NOMO-1 treated with DMSO at 0.1 percent for 48 hours (cell line): Measurements from ENCODE around the gene CCDC154.
"Not testable (repeated sequence)": the region's sequence is repeated elsewhere in the genome, so short reads cannot be mapped to it uniquely, and the experiment has no call there.

Source experiments
- DNase-seq: peaks from one replicate; lab custom pipeline; 2025; ENCODE audit not compliant: unreplicated experiment; lab: John Stamatoyannopoulos, UW

The CCDC154 gene

GRCh38 chr16:1474796-1475551, 30.6 kb upstream of the CCDC154 start, which contains the start of gene CLCN7:
CLCN7 (minus strand) TSS chr16:1475028; CDS start chr16:1474974, 54 bp downstream.
- peak; percentile 79 for DNase-seq

GRCh38 chr16:1474082-1474795, 29.9 kb upstream of the CCDC154 start:
- no peak for DNase-seq

GRCh38 chr16:1472974-1473373, 28.6 kb upstream of the CCDC154 start:
- DNase-seq: no peak

GRCh38 chr16:1471569-1472194, 27.3 kb upstream of the CCDC154 start:
- DNase-seq: no peak

DNA sequence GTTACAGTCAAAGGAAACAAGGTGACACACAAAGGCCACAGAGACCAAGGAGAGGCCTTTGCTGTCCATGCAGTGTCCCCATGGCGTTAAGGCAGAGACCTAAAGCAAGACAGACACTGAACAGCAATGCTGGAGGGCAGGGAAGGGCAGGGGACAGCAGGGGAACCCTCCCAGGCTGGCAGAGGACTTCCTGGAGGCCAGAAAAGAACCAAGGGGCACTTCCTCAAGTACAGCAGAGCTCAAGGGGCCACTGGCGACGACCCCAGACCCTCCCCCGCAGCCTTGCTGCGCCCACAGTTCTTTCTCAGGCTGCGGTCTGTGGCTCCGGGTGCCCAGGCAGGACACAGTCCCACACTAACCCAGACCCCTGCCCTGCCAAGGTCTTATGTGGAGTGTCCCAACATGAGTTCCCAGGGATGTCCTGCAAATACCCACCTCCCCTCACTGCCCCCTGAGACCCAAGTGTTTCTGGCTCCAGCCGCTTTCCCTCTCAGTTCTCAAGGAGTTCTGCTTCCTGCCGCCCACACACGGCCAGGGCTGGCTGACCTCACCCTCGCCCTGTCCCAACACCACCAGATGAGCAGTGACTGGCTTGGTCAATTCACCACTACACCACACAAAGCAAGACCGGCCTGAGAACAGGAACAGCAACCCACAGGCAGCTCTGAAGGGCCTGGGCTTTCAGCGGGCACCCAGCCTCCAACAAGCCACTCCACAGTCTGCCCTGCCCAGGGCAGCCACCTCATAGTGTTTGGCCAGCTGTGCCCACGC, 26.3 kb upstream of the CCDC154 start:
- DNase-seq: peak; percentile 50

DNA sequence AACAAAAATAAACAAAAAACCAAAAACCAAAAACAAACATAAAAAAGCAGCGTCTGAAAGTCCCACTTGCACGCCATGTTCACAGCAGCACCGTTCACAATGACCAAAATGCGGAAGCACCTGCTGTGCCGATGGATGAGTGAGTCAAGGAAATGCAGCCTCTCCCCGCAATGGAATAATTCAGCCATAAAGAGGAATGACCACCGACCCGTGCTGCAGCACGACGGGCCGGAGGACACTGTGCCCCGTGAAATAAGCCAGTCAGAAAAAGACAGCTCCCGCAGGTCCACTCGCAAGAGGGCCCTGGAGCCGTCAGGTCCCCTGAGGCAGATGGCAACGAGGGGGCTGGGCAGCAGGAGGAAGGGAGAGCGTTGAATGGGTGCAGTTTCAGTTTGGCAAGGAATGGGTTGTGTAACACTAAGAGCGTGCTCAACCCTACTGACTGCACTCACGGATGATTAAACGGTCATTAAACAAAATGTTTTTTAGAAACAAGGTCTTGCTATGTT, 25.4 kb upstream of the CCDC154 start:
- DNase-seq: peak; percentile 97

GRCh38 chr16:1469141-1469540, 24.8 kb upstream of the CCDC154 start:
- DNase-seq: not testable (repeated sequence)

DNA sequence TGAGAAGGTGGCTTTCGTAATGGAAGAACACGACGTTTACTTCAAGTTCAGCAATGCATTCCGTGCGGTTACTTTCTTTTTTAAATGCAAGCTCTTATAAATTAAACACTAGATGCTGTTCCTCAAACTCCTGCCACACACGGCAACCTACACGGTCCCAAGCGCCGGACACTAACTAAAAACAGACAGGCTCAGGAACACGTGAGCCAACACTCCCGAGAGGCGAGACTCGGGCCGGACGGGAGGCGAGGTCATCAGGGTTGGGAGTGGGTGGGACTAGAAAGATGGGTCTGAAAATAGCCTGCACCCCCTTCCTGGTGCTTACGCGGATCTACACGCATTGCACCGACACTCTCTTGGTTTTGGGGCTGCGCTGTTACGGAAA, 24.1 kb upstream of the CCDC154 start:
- peak; percentile 12 for DNase-seq

DNA sequence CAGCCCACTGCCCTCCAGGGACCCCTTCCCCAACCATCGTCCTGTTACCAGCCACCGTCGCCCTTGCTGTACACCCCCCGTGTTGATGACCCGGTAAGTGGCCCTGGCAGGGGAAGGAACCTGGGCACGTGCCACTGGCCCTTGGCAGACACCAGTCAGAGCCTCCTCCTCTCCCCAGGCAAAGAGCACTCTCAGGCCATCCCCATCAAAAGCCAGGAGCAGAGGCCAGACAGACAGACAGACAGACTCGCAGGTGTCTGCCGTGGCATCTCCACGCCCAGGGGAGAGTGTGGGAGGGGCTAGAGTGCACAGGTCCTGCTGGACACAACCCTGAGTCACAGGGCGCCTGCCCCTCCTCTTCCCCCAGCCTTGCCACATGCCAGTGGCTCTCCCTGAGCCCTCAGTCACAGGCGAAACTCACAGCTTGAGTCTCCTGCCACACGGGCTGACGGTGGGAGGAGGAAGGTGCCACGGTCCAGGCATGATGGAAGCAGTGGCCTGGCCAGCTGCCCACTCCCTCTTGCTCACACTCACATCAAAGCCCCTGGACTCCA, 22.7 kb upstream of the CCDC154 start:
- no peak for DNase-seq

DNA sequence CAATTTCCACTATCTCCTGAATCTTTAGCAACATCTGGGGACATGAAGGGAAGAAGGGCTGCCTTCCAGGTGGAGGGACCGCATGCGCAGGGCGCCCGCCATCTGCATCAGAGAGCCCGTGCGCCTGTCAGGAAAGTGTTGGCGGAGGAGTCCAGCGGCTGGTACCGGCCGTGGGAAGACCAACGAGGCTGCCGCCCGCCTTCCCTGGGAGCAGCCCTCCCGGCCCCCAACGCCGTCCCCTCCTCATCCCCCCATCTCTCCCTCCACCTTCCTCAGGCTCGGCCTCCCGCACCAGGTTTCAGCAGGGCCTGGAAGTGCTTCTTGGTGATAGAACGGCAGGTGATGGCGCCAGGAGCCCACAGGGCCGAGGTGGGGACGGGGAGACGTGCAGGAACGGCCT, 21.7 kb upstream of the CCDC154 start:
- DNase-seq: no peak

DNA sequence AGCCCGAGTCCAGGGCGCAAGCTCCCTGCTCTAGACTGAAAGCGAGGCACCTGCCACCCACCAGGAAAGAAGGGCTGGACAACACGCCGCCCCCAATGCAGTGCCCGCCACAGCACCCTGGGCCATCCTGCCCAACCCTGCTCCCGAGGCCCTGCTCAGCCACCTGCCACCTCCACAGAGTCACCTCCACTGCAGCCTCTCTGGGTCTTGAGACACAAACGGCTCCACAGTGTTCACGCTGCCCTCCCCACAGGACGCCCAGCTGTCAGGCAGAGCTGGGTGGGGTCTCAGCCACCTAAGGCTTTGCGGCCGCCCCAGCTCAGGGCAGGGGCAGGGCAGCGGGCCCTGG, 21.2 kb upstream of the CCDC154 start:
- DNase-seq: no peak

GRCh38 chr16:1464894-1465566, 20.7 kb upstream of the CCDC154 start:
- DNase-seq: no peak

DNA sequence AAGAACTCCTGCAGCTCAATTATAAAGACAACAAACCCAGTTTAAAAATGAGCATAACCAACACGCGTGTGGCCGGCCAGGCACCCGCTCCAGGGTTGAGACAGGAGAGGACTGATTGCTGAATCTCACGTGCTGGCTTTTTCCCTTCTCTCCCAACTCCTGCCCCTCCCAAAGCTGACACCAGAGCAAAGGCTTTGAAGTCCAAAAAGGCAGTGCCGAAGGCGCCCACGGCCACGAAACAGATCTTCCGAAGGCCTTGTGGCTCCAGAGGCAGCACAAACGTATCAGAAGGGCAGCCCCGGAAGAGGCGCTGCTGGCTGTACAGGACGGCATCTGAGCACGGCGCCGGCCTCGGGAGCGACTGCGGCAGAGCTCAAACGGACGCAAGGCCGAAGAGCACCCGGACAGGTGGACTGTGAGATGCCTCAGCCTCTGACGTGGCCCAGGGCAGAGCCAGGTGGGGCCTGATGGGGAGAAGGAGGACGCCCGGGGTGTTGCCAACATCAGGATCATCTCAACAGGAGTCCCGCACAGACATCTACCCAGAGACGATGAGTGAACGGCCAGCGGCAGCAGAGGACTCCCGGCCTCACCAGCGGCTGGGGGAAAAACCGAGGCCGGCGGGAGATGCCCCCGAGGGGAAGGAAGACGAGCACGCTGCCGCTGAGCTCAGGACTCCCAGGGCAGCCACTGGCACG, 20.0 kb upstream of the CCDC154 start:
- DNase-seq: no peak

- no peak for DNase-seq
These were observed 16.8 kb upstream of the CCDC154 start for GRCh38 chr16:1461146-1461545.

GRCh38 chr16:1460602-1461138, 16.3 kb upstream of the CCDC154 start:
- DNase-seq: no peak

GRCh38 chr16:1459967-1460366, 15.6 kb upstream of the CCDC154 start:
- no peak for DNase-seq

DNA sequence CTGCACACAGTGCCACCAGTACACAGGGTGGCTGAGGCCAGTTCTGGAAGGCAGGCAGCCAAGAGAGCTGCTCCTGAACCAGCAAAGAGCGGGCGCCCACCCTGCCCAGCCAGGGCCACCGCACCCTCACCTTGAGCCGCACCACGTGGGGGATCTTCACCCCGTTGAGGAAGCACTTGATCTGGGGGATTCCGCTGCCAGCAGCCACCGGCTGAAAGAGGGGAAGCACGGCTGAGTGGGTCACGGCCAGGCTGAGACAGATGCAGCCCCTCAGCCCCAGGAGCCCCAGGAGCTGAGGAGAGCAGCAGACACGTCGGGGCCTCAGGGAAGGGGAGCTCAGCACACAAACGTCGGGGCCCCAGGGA, 14.6 kb upstream of the CCDC154 start:
- DNase-seq: no peak

GRCh38 chr16:1458336-1458976, 14.1 kb upstream of the CCDC154 start:
- no peak for DNase-seq
